IMR-90 (cell line): ENCODE data around the gene FIBCD1. TPM values are rescaled to one million over a fixed set of nuclear protein-coding genes. Genes with fewer than 3 reads are reported as not detected.

Experiments used
- ATAC-seq: fragments of 200-7000 bp; cut with Tn5 transposase; 2 replicates; pipeline ENCODE4 v1.9.1; 2020; ENCODE audit warnings: low read depth, mild to moderate bottlenecking, moderate library complexity
- BruUV-seq: library from RNA; stranded (reverse); fragments of 400-500 nt; replicated peaks from 2 replicates; lab custom pipeline; 2021; lab: Mats Ljungman, UMichigan
- CTCF ChIA-PET: fragments of 300-600 bp; formaldehyde crosslinking; extraction: SDS; loops from one replicate; lab custom pipeline; 2021; ENCODE audit warnings: antibody characterized with exemption; lab: Yijun Ruan, JAX
- POLR2A ChIA-PET: fragments of 300-600 bp; sonication (Branson Sonifier 250); formaldehyde crosslinking; loops from one replicate; lab custom pipeline; 2022; ENCODE audit warnings: antibody characterized with exemption; ENCODE audit not compliant: unreplicated experiment; lab: Charles Lee
- DNase-seq: peaks from one replicate; pipeline ENCODE4 v3.0.0; 2013
- H2AFZ ChIP-seq: replicated peaks from 2 replicates; pipeline ENCODE3; 2013; ENCODE audit warnings: low read length, mild to moderate bottlenecking; ENCODE audit not compliant: poor library complexity
- H2AK5ac ChIP-seq: 2 replicates; pipeline ENCODE4 v1.6.1; 2013; ENCODE audit warnings: low read depth, low read length, inconsistent platforms
- H2AK9ac ChIP-seq: replicated peaks from 2 replicates; pipeline ENCODE3; 2013; ENCODE audit warnings: mild to moderate bottlenecking, low read depth, low read length, moderate library complexity; ENCODE audit not compliant: poor library complexity
- H2BK120ac ChIP-seq: 2 replicates; pipeline ENCODE4 v1.6.1; 2013; ENCODE audit warnings: low read depth, low read length, inconsistent platforms
- H2BK15ac ChIP-seq: 3 replicates; pipeline ENCODE4 v1.6.1; 2013; ENCODE audit warnings: low read depth, low read length, inconsistent platforms
- H2BK20ac ChIP-seq: 2 replicates; pipeline ENCODE4 v1.6.1; 2013; ENCODE audit warnings: low read depth, mild to moderate bottlenecking, inconsistent platforms, low read length, moderate library complexity
- H2BK5ac ChIP-seq: 2 replicates; pipeline ENCODE4 v1.6.1; 2013; ENCODE audit warnings: mild to moderate bottlenecking, low read depth, low read length, inconsistent platforms; ENCODE audit not compliant: poor library complexity, severe bottlenecking
- H3K14ac ChIP-seq: replicated peaks from 2 replicates; pipeline ENCODE4 v1.6.1; 2013; ENCODE audit warnings: low read depth, low read length, inconsistent platforms
- H3K18ac ChIP-seq: 2 replicates; pipeline ENCODE4 v1.6.1; 2013; ENCODE audit warnings: low read depth, low read length, control low read depth
- H3K23ac ChIP-seq: 2 replicates; pipeline ENCODE4 v1.6.1; 2013; ENCODE audit warnings: low read depth, low read length, inconsistent platforms
- H3K27ac ChIP-seq: 2 replicates; pipeline ENCODE4 v1.5.1; 2013; ENCODE audit warnings: mild to moderate bottlenecking, control low read depth, low read length; ENCODE audit not compliant: insufficient read depth
- H3K27me3 ChIP-seq: 2 replicates; pipeline ENCODE4 v1.6.1; 2013; ENCODE audit warnings: low read length; ENCODE audit not compliant: control insufficient read depth, insufficient read depth
- H3K36me3 ChIP-seq: 2 replicates; pipeline ENCODE4 v1.6.1; 2013; ENCODE audit warnings: low read length, mixed read lengths; ENCODE audit not compliant: control insufficient read depth, insufficient read depth
- H3K4ac ChIP-seq: 2 replicates; pipeline ENCODE4 v1.6.1; 2013; ENCODE audit warnings: low read depth, low read length, inconsistent platforms
- H3K4me1 ChIP-seq: 2 replicates; pipeline ENCODE4 v1.6.1; 2013; ENCODE audit warnings: low read length, mixed read lengths; ENCODE audit not compliant: control insufficient read depth, insufficient read depth
- H3K4me2 ChIP-seq: 2 replicates; pipeline ENCODE4 v1.6.1; 2013; ENCODE audit warnings: low read depth, mild to moderate bottlenecking, control low read depth, low read length, moderate library complexity
- H3K4me3 ChIP-seq: 2 replicates; pipeline ENCODE4 v1.5.1; 2013; ENCODE audit warnings: low read depth, mild to moderate bottlenecking, control low read depth, low read length, moderate library complexity; ENCODE audit not compliant: insufficient read depth
- H3K56ac ChIP-seq: 2 replicates; pipeline ENCODE4 v1.6.1; 2013; ENCODE audit warnings: low read length, inconsistent platforms; ENCODE audit not compliant: insufficient read depth; ENCODE audit errors: extremely low read depth
- H3K79me1 ChIP-seq, 2 experiments: 2 replicates each; pipeline ENCODE4 v1.6.1; 2013; ENCODE audit warnings: low read length in 2 of 2, inconsistent platforms in 1 of 2, low read depth in 1 of 2
- H3K9ac ChIP-seq: 2 replicates; pipeline ENCODE4 v1.6.1; 2013; ENCODE audit warnings: low read depth, low read length, control low read depth
- H3K9me1 ChIP-seq: 2 replicates; pipeline ENCODE4 v1.6.1; 2013; ENCODE audit warnings: low read length, inconsistent platforms; ENCODE audit not compliant: insufficient read depth
- H3K9me3 ChIP-seq: 2 replicates; pipeline ENCODE4 v1.6.1; 2013; ENCODE audit warnings: low read length; ENCODE audit not compliant: control insufficient read depth, insufficient read depth
- H4K20me1 ChIP-seq: 2 replicates; pipeline ENCODE4 v1.6.1; 2013; ENCODE audit warnings: low read length, inconsistent platforms; ENCODE audit not compliant: insufficient read depth
- H4K5ac ChIP-seq: 2 replicates; pipeline ENCODE4 v1.6.1; 2013; ENCODE audit warnings: mild to moderate bottlenecking, low read depth, low read length, control low read depth
- H4K8ac ChIP-seq, 2 experiments: 2 replicates each; pipeline ENCODE4 v1.6.1; 2013; ENCODE audit warnings: low read depth in 2 of 2, low read length in 2 of 2, control low read depth in 1 of 2, inconsistent platforms in 1 of 2
- H4K91ac ChIP-seq: 2 replicates; pipeline ENCODE4 v1.6.1; 2013; ENCODE audit warnings: low read depth, low read length, inconsistent platforms; ENCODE audit not compliant: insufficient read depth
- BHLHE40 ChIP-seq: fragments of 150-350 bp; IDR thresholded peaks from 2 replicates; pipeline ENCODE4 v1.6.1; 2016; ENCODE audit warnings: mild to moderate bottlenecking, low read depth, low read length
- CEBPB ChIP-seq: IDR thresholded peaks from 2 replicates; pipeline ENCODE4 v1.6.1; 2012; ENCODE audit warnings: low read depth, low read length, improper control_type of control experiment
- CHD1 ChIP-seq: IDR thresholded peaks from 2 replicates; pipeline ENCODE4 v1.6.1; 2012; ENCODE audit warnings: low read depth, low read length, improper control_type of control experiment
- CTCF ChIP-seq: conservative IDR thresholded peaks from 2 replicates; pipeline ENCODE4 v1.5.1; 2012; ENCODE audit warnings: mild to moderate bottlenecking, low read depth, low read length, improper control_type of control experiment
- FOS ChIP-seq: fragments of 150-350 bp; IDR thresholded peaks from 2 replicates; pipeline ENCODE4 v1.6.1; 2016; ENCODE audit warnings: low read depth, low read length
- MAFK ChIP-seq: IDR thresholded peaks from 2 replicates; pipeline ENCODE4 v1.6.1; 2012; ENCODE audit warnings: low read depth, low read length, improper control_type of control experiment
- MAZ ChIP-seq: IDR thresholded peaks from 2 replicates; pipeline ENCODE4 v1.6.1; 2012; ENCODE audit warnings: low read depth, mild to moderate bottlenecking, low read length, improper control_type of control experiment, moderate library complexity, borderline replicate concordance
- MXI1 ChIP-seq: IDR thresholded peaks from 2 replicates; pipeline ENCODE4 v1.6.1; 2012; ENCODE audit warnings: low read depth, mild to moderate bottlenecking, low read length, moderate library complexity, borderline replicate concordance
- NFE2L2 ChIP-seq: fragments of 150-350 bp; IDR thresholded peaks from 2 replicates; pipeline ENCODE4 v1.6.1; 2016; ENCODE audit warnings: low read depth, mild to moderate bottlenecking, low read length
- POLR2A ChIP-seq: IDR thresholded peaks from 2 replicates; pipeline ENCODE4 v1.6.1; 2012; ENCODE audit warnings: mild to moderate bottlenecking, low read depth, low read length
- RAD21 ChIP-seq: IDR thresholded peaks from 2 replicates; pipeline ENCODE4 v1.6.1; 2012; ENCODE audit warnings: low read length, improper control_type of control experiment
- RCOR1 ChIP-seq: IDR thresholded peaks from 2 replicates; pipeline ENCODE4 v1.6.1; 2012; ENCODE audit warnings: mild to moderate bottlenecking, low read length, improper control_type of control experiment; ENCODE audit not compliant: insufficient replicate concordance
- RFX5 ChIP-seq: IDR thresholded peaks from 2 replicates; pipeline ENCODE4 v1.8.0; 2012; ENCODE audit warnings: low read depth, mild to moderate bottlenecking, low read length, moderate library complexity
- SMC3 ChIP-seq: fragments of 150-350 bp; IDR thresholded peaks from 2 replicates; pipeline ENCODE4 v1.6.1; 2016; ENCODE audit warnings: low read depth, mild to moderate bottlenecking, antibody characterized with exemption, low read length, moderate library complexity
- USF2 ChIP-seq: fragments of 150-350 bp; IDR thresholded peaks from 2 replicates; pipeline ENCODE4 v1.6.1; 2017; ENCODE audit warnings: mild to moderate bottlenecking, antibody characterized with exemption, low read length, low read depth
- WGBS, 2 experiments: methylation state at CpG; one replicate each; pipeline versions ENCODE4 v1.1.5 to v1.1.7; 2013; ENCODE audit warnings: missing lambda C conversion rate in 2 of 2; ENCODE audit not compliant: insufficient read length in 1 of 2; ENCODE audit errors: extremely low coverage in 2 of 2; 5-methylcytosine and 5-hydroxymethylcytosine counted together
- dilution Hi-C: fragments of 300-500 bp; cut with HindIII; formaldehyde crosslinking; loops from one replicate; pipeline ENCODE4 v1.14.3; 2018; ENCODE audit warnings: low sequenced_read_pairs; ENCODE audit not compliant: unreplicated experiment
- in situ Hi-C: fragments of 300-500 bp; cut with MboI; formaldehyde crosslinking; loops from 3 replicates; pipeline ENCODE4 v1.14.3; 2019; ENCODE audit warnings: low sequenced_read_pairs, inconsistent platforms, mixed read lengths
- intact Hi-C: fragments of 100-400 bp; cut with micrococcal nuclease; formaldehyde crosslinking; loops from 2 replicates; pipeline ENCODE4 v1.10.0; 2022
- polyA plus RNA-seq, 3 experiments: library from polyadenylated mRNA; depleted of rRNA; stranded (reverse); fragments of >200 nt; gene quantifications; 2 replicates each; pipeline ENCODE4 v1.2.3, GENCODE V29; 2012; ENCODE audit warnings: low replicate concordance in 1 of 3
- total RNA-seq: library from RNA; depleted of rRNA; stranded (reverse); fragments of >200 nt; gene quantifications from 2 replicates; pipeline ENCODE4 v1.2.3, GENCODE V29; 2012

Gene FIBCD1
- total and polyA plus RNA-seq, 2 of the 4 experiments (the other 2 are of a cell fraction), result 1.1 to 10.1 TPM

GRCh38 chr9:130860458-130861316 is 78.4 kb downstream of the FIBCD1 start:
- Histone ChIP-seq H3K18ac (peak overlapping the region; percentile 40), H3K4me3 (no peak overlapping the region), H3K36me3 (peaks cover 55% of the 10 kb centered on the region), H3K27ac (peak overlapping the region; percentile 53), H3K79me1 (peaks cover 36 to 89% of the 10 kb centered on the region in 2 experiments), H2BK15ac (peak overlapping the region; percentile 24; the same call in 2 of the 3 replicates), H2AK5ac (peak overlapping the region; percentile 75), H4K91ac (peak overlapping the region; percentile 74), H2BK20ac (peak overlapping the region; percentile 40), H3K4me2 (peak overlapping the region; percentile 58), H3K14ac (peak overlapping the region; percentile 56), H2AK9ac (peak overlapping the region; percentile 83), H3K4me1 (peaks cover 35% of the 10 kb centered on the region), H3K9me3 (no peaks in the 10 kb centered on the region), H3K23ac (peak overlapping the region; percentile 57), H2BK120ac (peak overlapping the region; percentile 79), H3K56ac (peak overlapping the region; percentile 64; the same call in 1 of the 2 replicates), H3K4ac (peak overlapping the region; percentile 86), H4K8ac (peak overlapping the region; percentile 13 to 79; a peak in 3 of 4 replicates), H2AFZ (peak overlapping the region; percentile 63), H3K9ac (peak overlapping the region; percentile 36; the same call in 1 of the 2 replicates), H4K5ac (peak overlapping the region; percentile 27), H3K9me1 (peaks cover 23% of the 10 kb centered on the region), H2BK5ac (peak overlapping the region; percentile 85), H3K27me3 (no peaks in the 10 kb centered on the region), H4K20me1 (peaks cover 73% of the 10 kb centered on the region)
- dilution Hi-C loops, result no loop called here
- DNase-seq, result peak; percentile 99
- intact Hi-C loops, result loop anchor here (1.0 to 2.0 kb wide), 3 partner anchors 13 to 146 kb away; no protein-coding TSS in a partner anchor
- ChIA-PET CTCF (interaction anchor here (0.7 kb wide), 1 partner anchor 151 kb away, joined by 3 read pairs; no protein-coding TSS in a partner anchor), POLR2A (interaction anchor here (0.6 kb wide), 1 partner anchor 97 kb away, joined by 3 read pairs; no protein-coding TSS in a partner anchor)
- peak; percentile 87 for ATAC-seq
- 19% methylated on average over 18 of the region's 28 CpGs; no CpG with 5 or more reads in 1 of the 2 experiments for WGBS, 2 experiments
- BruUV-seq, result TSS peak; percentile 62
- in situ Hi-C loops, result loop anchor here (5.0 kb wide), 1 partner anchor 153 kb away; no protein-coding TSS in a partner anchor
- TF ChIP-seq SMC3, result peak; percentile 59
- TF ChIP-seq NFE2L2, result peak; percentile 27; the same call in 1 of the 2 replicates
- no peak; the same call in 1 of the 2 replicates for TF ChIP-seq MAZ
- peak; percentile 73 for TF ChIP-seq RAD21
- TF ChIP-seq POLR2A, result peak; percentile 88
- peak; percentile 79 for TF ChIP-seq CHD1
- TF ChIP-seq CTCF, result peak; percentile 55
- TF ChIP-seq USF2, result peak; percentile 15
- peak; percentile 97 for TF ChIP-seq FOS
- peak; percentile 72 for TF ChIP-seq CEBPB
- TF ChIP-seq BHLHE40, result peak; percentile 98
- no peak; the same call in 1 of the 2 replicates for TF ChIP-seq MXI1
- no peak for TF ChIP-seq MAFK
- peak; percentile 56 for TF ChIP-seq RCOR1
- TF ChIP-seq RFX5, result no peak
